Measurements from ENCODE around the gene DIDO1. TPM values are rescaled to one million over a fixed set of nuclear protein-coding genes. Genes with fewer than 3 reads are reported as not detected.

The DIDO1 gene
- total RNA-seq, 2 experiments from 2014 or later: 65.1 to 70.6 TPM

DNA sequence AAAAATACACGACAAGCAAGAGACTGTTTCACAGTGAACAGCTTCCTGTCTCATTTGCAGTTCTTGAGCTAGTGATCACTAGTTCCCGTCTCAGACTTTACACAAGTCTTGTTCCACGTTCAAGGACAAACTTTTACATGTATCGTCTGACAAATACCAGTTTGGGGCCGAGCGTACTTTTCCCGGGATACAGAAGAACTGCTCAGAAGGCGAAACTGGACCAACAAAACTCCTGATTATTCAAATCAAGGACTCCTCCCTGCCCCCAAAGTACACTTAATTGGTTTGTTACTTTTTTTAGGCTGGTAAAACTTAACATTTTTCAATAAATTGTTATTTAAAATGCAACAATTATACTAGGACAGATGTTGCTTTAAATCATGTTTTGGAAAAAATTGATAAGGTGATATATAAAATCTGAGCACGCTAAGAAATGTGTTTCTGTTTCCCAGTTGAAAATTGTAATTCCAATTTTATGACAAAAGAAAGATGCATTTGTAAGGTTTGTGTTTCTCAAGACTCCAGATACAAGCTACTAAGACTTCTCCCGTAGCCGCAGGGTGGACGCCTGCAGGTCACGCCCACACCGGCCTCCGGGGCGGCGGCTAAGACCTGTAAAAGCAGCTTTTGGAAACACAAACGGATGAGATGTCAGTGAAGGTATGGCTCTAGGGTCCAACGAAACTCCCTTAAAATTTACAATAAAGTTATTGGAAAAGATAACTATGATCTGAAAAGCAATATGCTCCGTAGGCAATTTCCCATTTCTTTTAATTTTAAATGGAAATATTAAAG, 47.9 kb downstream of the DIDO1 start:
- ChIA-PET POLR2A (no interaction called here), CTCF (ENCODE audit: unreplicated experiment) (no interaction called here)
- no peak for TF ChIP-seq CTCF (conservative IDR thresholded peaks at IDR 0.05; ENCODE audit: low read length)
- no peak for TF ChIP-seq EZH2phosphoT487 (IDR thresholded peaks at IDR 0.05; ENCODE audit: borderline replicate concordance, low read depth, low read length)
- Histone ChIP-seq H4K20me1 (ENCODE audit: insufficient read depth, low read length) (no peaks in the 10 kb centered on the region), H3K79me2 (ENCODE audit: insufficient read depth, low read depth, low read length) (no peaks in the 10 kb centered on the region), H3K4me3 (ENCODE audit: low read depth, low read length, poor library complexity, severe bottlenecking) (no peak overlapping the region), H3K4me1 (ENCODE audit: insufficient read depth, low read length, poor library complexity, severe bottlenecking) (no peaks in the 10 kb centered on the region), H3K4me2 (ENCODE audit: low read length) (no peak overlapping the region), H3K9me3 (ENCODE audit: low read length) (no peaks in the 10 kb centered on the region), H3K9me2 (ENCODE audit: insufficient read depth, low read length) (no peaks in the 10 kb centered on the region), H3K27ac (ENCODE audit: low read depth, low read length, poor library complexity, severe bottlenecking) (no peak overlapping the region), H2AFZ (ENCODE audit: low read length) (no peak overlapping the region), H3K36me3 (ENCODE audit: insufficient read depth, low read length) (peaks cover 19% of the 10 kb centered on the region)
- no TSS peak for BruUV-seq (replicated peaks)
- intact Hi-C loops (cut with micrococcal nuclease; ENCODE audit: unreplicated experiment): no loop called here
- DNase-seq (ENCODE audit: low spot score): no peak

GRCh38 chr20:62876902-62877816, 49.1 kb downstream of the DIDO1 start:
- H3K36me3 ChIP-seq (ENCODE audit: insufficient read depth, low read length): peaks cover 17% of the 10 kb centered on the region
- no TSS peak for BruUV-seq (replicated peaks)
- TF ChIP-seq EZH2phosphoT487 (IDR thresholded peaks at IDR 0.05; ENCODE audit: borderline replicate concordance, low read depth, low read length) (no peak), CTCF (conservative IDR thresholded peaks at IDR 0.05; ENCODE audit: low read length) (no peak)
- H3K4me1 ChIP-seq (ENCODE audit: insufficient read depth, low read length, poor library complexity, severe bottlenecking): no peaks in the 10 kb centered on the region
- no peaks in the 10 kb centered on the region for H3K79me2 ChIP-seq (ENCODE audit: insufficient read depth, low read depth, low read length)
- intact Hi-C loops (cut with micrococcal nuclease; ENCODE audit: unreplicated experiment): no loop called here
- H2AFZ ChIP-seq (ENCODE audit: low read length): no peak overlapping the region
- POLR2A ChIA-PET: no interaction called here
- H3K9me3 ChIP-seq (ENCODE audit: low read length): no peaks in the 10 kb centered on the region
- CTCF ChIA-PET (ENCODE audit: unreplicated experiment): interaction anchor here (1.1 kb wide), 1 partner anchor 16 kb away, joined by 3 read pairs; the partner anchor contains the start of gene TCFL5
- no peaks in the 10 kb centered on the region for H4K20me1 ChIP-seq (ENCODE audit: insufficient read depth, low read length)
- no peak for DNase-seq (ENCODE audit: low spot score)
- H3K27ac ChIP-seq (ENCODE audit: low read depth, low read length, poor library complexity, severe bottlenecking): no peak overlapping the region
- H3K9me2 ChIP-seq (ENCODE audit: insufficient read depth, low read length): no peaks in the 10 kb centered on the region
- H3K4me2 ChIP-seq (ENCODE audit: low read length): no peak overlapping the region
- no peak overlapping the region for H3K4me3 ChIP-seq (ENCODE audit: low read depth, low read length, poor library complexity, severe bottlenecking)
